Fibroblast of pulmonary artery (primary cell): ENCODE measurements around the gene RBM6.
A peak's percentile ranks its signal among the peaks of the same experiment; 100 is the strongest.

Experiments used
- DNase-seq: peaks from one replicate; pipeline ENCODE4 v3.0.0-alpha.2; 2010; ENCODE audit warnings: low read depth
- H3K4me3 ChIP-seq: replicated peaks from 2 replicates; pipeline ENCODE4 v1.5.1; 2011; ENCODE audit warnings: low read depth, mild to moderate bottlenecking, control low read depth, low read length, moderate library complexity
- TF ChIP-seq, protein P1 (sequence below): IDR thresholded peaks from 2 replicates; pipeline ENCODE4 v1.5.1; 2011; ENCODE audit warnings: mild to moderate bottlenecking, control low read depth, low read length, inconsistent platforms; ENCODE audit errors: missing control alignments

RBM6 gene

DNA sequence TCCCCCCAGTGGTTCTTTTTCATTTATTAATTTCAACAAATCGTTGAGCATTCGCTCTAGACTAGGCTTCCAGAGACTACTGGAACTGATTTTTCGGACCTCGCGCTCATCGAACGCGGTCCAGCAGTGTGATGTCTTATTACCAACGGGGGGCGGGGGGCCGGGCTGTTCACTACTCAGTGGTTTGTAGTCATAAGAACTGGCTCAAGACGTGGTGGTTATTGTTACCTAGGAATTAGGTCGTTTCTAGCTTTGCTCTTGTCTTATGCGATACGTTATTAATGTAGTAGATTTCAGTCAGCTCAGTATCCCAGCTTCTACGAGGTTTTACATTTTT lies 149.6 kb downstream of the RBM6 start:
- peak overlapping the region; percentile 99 for H3K4me3 ChIP-seq
- no peak for DNase-seq
- TF ChIP-seq, protein P1, sequence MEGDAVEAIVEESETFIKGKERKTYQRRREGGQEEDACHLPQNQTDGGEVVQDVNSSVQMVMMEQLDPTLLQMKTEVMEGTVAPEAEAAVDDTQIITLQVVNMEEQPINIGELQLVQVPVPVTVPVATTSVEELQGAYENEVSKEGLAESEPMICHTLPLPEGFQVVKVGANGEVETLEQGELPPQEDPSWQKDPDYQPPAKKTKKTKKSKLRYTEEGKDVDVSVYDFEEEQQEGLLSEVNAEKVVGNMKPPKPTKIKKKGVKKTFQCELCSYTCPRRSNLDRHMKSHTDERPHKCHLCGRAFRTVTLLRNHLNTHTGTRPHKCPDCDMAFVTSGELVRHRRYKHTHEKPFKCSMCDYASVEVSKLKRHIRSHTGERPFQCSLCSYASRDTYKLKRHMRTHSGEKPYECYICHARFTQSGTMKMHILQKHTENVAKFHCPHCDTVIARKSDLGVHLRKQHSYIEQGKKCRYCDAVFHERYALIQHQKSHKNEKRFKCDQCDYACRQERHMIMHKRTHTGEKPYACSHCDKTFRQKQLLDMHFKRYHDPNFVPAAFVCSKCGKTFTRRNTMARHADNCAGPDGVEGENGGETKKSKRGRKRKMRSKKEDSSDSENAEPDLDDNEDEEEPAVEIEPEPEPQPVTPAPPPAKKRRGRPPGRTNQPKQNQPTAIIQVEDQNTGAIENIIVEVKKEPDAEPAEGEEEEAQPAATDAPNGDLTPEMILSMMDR: no peak

DNA sequence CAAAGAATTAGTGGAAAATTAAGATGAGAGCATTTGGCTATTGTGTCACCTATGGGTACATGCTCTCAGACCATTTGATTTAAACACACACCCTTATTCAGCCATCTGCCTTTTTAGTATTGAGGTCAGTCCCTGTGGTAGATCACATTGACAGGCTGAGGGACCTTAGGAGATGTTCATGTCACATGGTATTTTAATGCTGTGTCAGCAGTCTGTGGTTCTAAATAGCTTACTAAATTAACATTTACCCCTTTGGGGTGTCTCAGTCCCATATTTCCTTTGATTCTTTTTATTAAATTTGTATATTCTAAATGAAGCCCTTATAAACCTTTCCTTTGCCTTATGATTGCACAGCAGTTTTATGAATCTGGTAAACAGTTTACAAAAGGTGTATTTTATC lies 151.0 kb downstream of the RBM6 start:
- no peak for DNase-seq
- peak overlapping the region; percentile 99 for H3K4me3 ChIP-seq
- TF ChIP-seq, protein P1: no peak

DNA sequence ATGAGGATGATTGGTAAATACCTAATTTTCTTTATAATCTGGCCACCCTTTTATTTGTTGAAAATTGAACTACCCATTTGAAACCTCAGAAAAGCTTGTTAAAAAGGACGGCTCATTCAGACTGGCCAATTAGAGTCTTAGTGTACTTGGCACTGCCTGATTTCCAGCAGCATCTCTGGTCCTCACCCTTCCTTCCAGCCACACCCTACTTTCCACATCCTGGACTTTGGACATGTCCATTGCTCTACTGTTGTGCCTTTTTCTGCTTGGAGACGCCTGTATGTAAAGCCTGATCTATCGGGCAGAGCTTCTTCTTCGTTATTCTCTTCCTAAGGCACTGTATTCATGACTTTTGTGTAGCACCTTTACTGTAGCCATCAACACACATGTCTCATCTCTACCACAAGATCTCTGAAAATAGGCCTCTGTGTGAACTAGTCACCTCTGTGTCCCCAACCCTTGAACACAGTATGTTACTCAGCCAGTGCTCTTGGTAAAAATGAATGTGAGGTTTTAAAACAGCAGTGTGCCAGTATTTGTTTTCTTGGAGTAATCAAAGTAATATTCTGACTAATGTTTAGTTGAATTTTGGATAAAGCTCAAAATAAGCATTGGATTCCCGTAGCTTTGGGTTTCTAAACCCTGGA lies 155.5 kb downstream of the RBM6 start:
- H3K4me3 ChIP-seq: no peak overlapping the region
- TF ChIP-seq, protein P1: no peak
- DNase-seq: no peak

DNA sequence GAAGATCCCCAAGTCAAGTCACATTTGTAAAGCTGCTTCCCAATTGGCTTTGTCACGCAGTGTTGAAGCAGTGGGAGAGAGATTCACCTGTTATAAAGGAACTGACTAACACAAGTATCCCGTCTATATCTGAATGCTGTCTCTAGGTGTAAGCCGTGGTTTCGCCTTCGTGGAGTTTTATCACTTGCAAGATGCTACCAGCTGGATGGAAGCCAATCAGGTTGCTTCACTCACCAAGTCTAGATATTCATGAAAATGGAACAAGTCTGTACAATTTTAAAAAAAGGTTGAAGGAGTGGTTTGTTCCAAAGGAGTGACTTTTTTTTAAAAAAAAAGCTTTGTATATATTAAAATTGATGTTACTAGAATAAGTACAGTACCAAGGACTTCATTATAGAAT lies 160.4 kb downstream of the RBM6 start:
- H3K4me3 ChIP-seq: no peak overlapping the region
- TF ChIP-seq, protein P1: no peak
- DNase-seq: no peak

DNA sequence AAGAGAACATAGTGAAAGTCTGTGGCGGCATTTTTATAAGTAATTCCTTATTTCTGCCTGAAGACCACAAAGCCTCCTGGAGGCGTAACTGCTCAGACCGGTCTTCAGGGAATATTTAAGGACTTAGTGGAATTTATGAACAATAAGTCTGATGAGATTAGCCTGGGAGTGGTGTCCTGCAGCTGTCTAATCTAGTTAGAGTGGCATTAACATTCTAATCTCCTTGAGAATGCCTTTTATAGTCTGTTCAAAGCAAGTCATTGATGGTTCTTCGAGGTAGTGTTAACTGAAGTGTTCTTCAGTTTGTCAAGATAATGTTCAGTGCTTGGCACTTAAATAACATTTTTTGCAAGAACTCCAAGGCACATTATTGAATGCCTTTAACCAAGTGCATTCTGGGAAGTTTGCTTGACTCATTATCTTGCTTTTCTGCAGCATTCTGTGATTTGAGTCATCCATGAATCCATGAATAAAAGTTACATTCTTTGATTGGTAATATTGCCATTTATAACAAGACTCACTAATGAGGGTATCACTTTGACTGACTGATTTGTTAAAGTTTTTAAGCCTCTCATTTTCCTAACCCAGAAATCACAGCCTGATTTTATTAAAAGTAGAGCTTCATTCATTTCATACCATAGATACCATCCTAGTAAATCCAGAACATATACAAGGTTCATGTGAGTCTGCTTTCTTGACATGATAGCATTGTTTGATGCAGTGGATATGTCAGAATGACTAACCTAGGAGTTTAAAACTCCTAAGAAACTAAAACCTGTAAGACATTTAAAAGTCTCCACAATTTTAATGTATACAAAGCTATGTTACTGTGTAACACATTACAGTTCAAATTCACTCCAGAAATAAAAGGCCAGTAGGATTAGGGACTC lies 161.3 kb downstream of the RBM6 start:
- TF ChIP-seq, protein P1: no peak
- no peak for DNase-seq
- H3K4me3 ChIP-seq: no peak overlapping the region

DNA sequence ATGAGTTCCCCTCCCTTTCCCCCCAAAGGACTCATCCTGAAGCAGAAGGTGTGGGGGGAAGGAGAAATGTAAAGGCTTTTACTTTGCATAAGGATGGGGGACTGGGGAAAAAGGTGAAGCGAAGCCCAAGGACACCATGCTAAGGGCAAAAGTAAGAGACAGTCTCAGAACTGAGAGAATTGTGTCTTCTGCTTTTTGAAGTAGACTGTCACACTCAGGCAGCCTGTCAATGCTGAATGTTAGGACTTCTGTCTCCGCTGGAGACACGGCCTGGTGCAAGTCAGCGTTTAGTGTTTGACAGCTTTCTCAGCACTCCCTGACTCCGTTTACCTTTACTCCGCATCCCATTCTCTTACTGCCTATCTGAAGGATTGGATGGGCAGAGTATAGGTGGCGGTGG lies 162.6 kb downstream of the RBM6 start:
- TF ChIP-seq, protein P1: no peak
- no peak for DNase-seq
- H3K4me3 ChIP-seq: no peak overlapping the region

DNA sequence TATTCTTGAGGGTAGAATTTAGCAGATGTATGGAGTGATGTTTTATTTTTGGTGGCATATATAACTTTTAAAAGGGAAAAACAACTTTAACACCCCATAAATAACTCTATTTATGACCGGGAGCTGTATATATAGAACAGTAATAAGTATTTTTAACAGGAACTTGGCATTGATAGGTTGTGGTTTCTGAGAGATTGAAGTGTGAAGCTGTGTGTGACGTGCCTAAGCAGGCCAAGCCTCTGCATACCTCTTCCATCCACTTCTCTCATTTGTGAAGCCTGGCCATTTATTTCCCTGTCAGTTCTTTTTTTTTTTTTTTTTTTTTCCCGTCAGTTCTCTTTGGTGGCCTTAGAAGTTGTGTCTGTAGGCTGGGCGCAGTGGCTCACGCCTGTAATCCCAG lies 171.8 kb downstream of the RBM6 start:
- TF ChIP-seq, protein P1: no peak
- no peak overlapping the region for H3K4me3 ChIP-seq
- DNase-seq: no peak
